Measurements from ENCODE around the gene LGALS7.

GRCh38 chr19:38805180-38805579 lies 31.9 kb upstream of the LGALS7 start:
- TF ChIP-seq CTCF (IDR thresholded peaks at IDR 0.05): no peak
- no peak for TF ChIP-seq POLR2A (IDR thresholded peaks at IDR 0.05)
